Right lobe of liver (tissue), 6 donors: Measurements from ENCODE around the gene SLC7A5. TPM values are rescaled to one million over a fixed set of nuclear protein-coding genes. Genes with fewer than 3 reads are reported as not detected.
"Not testable (repeated sequence)": the region's sequence is repeated elsewhere in the genome, so short reads cannot be mapped to it uniquely, and the experiment has no call there.

Experiments used
- ATAC-seq, 4 donors: fragments of 200-7000 bp; cut with Tn5 transposase; one replicate each; pipeline ENCODE4 v1.9.1; 2020; ENCODE audit warnings: mild to moderate bottlenecking in 4 of 4, moderate library complexity in 4 of 4
- DNase-seq, 3 donors: peaks; one replicate each; pipeline ENCODE4 v3.0.0-alpha.2; 2020
- H3K27ac ChIP-seq, 3 donors: fragments of 200-600 bp; one replicate each; pipeline ENCODE4 v1.8.0; 2022
- H3K27me3 ChIP-seq, 2 donors: fragments of 200-600 bp; one replicate each; pipeline ENCODE4 v1.8.0; 2022
- H3K36me3 ChIP-seq, 4 donors: fragments of 200-600 bp; sonication (generic) in 1 of 4; one replicate each; pipeline versions ENCODE4 v1.5.1 to v1.8.0; 2017 to 2022; ENCODE audit warnings: control low read depth in 1 of 4
- H3K4me1 ChIP-seq, 4 donors: fragments of 200-600 bp; sonication (generic) in 1 of 4; one replicate each; pipeline versions ENCODE4 v1.5.1 to v1.8.0; 2017 to 2022; ENCODE audit warnings: control low read depth in 1 of 4
- H3K4me3 ChIP-seq, 3 donors: fragments of 200-600 bp; one replicate each; pipeline ENCODE4 v1.8.0; 2022
- H3K9me3 ChIP-seq, 4 donors: fragments of 200-600 bp; sonication (generic) in 1 of 4; one replicate each; pipeline versions ENCODE4 v1.5.1 to v1.8.0; 2017 to 2022; ENCODE audit warnings: control low read depth in 1 of 4
- CTCF ChIP-seq, 4 donors: fragments of 200-600 bp in 3 of 4; fragments of 450-650 bp in 1 of 4; IDR thresholded peaks; one replicate each; pipeline versions ENCODE4 v1.5.1 to v1.8.0; 2016 to 2022; ENCODE audit warnings: antibody characterized with exemption in 4 of 4, mild to moderate bottlenecking in 2 of 4
- POLR2A ChIP-seq: fragments of 450-650 bp; IDR thresholded peaks from one replicate; pipeline ENCODE4 v1.6.1; 2017; ENCODE audit warnings: antibody characterized with exemption, mild to moderate bottlenecking
- WGBS: methylation state at CpG from one replicate; pipeline ENCODE4 v1.1.6; 2018; ENCODE audit warnings: low coverage, low lambda C conversion rate; ENCODE audit not compliant: insufficient coverage; ENCODE audit errors: missing lambda C conversion rate; 5-methylcytosine and 5-hydroxymethylcytosine counted together
- intact Hi-C, 2 donors: fragments of 100-400 bp; cut with DNase I; formaldehyde crosslinking; loops; one replicate each; pipeline versions ENCODE4 v1.11.2 to v1.14.1; 2022
- total RNA-seq, 6 experiments: library from RNA; depleted of rRNA in 2 of 6; stranded (reverse); fragments of >200 nt in 2 of 6; fragmentation: NEBNext Ultra II Directional in 3 of 6; extraction: Animal tissue kit (Norgen Biotek cat#: 25700) in 3 of 6; gene quantifications; one replicate each; pipeline versions ENCODE4 v1.1.0 to v1.2.4, GENCODE V29; 2016 to 2023
- donor health status: DM: no; HTN: yes; CAD: no.
- donor health status: DM: no; HTN: no; CAD: no.
- donor health status: DM: no; HTN: no; CAD: no.
- donor health status: DM: no; HTN: yes; CAD: no.
- donor health status: DM: no; HTN: yes; CAD: no.

SLC7A5 gene
- total RNA-seq, 6 experiments from 2014 or later: 7.0 to 16.3 (median 12.4) TPM

- peak; percentile 63 to 95 (median 88) for ATAC-seq
- TF ChIP-seq CTCF (IDR thresholded peaks at IDR 0.05): peak; percentile 31 to 49 (median 36)
- TF ChIP-seq POLR2A: no peak
Measured at GRCh38 chr16:87815567-87815966, 53.7 kb downstream of the SLC7A5 start.

GRCh38 chr16:87812200-87812656 is 57.1 kb downstream of the SLC7A5 start:
- no peak overlapping the region for H3K4me3 ChIP-seq
- TF ChIP-seq POLR2A: no peak
- TF ChIP-seq CTCF (IDR thresholded peaks at IDR 0.05): no peak
- WGBS: 45% methylated on average over 2 of the region's 10 CpGs
- H3K27ac ChIP-seq: no peak overlapping the region
- no peaks in the 10 kb centered on the region for H3K9me3 ChIP-seq
- ATAC-seq (peak in 1 of 4 donors; percentile 23), DNase-seq (no peak)
- intact Hi-C loops: no loop called here
- no peaks in the 10 kb centered on the region for H3K36me3 ChIP-seq
- no peaks in the 10 kb centered on the region for H3K4me1 ChIP-seq
- H3K27me3 ChIP-seq: no peaks in the 10 kb centered on the region

More at GRCh38 chr16:87815567-87815966, 53.7 kb downstream of the SLC7A5 start:
- no peaks in the 10 kb centered on the region for H3K4me1 ChIP-seq
- no peaks in the 10 kb centered on the region for H3K36me3 ChIP-seq
- H3K27ac ChIP-seq: no peak overlapping the region
- peak in 1 of 3 donors; percentile 55 for DNase-seq
- no peaks in the 10 kb centered on the region for H3K9me3 ChIP-seq
- WGBS: 25% methylated on average over 1 of the region's 5 CpGs
- no peak overlapping the region for H3K4me3 ChIP-seq
- no peaks in the 10 kb centered on the region for H3K27me3 ChIP-seq
- intact Hi-C loops: no loop called here

GRCh38 chr16:87811454-87811853 is 57.9 kb downstream of the SLC7A5 start:
- DNase-seq, intact Hi-C loops, H3K4me3 ChIP-seq, H3K27ac ChIP-seq, H3K36me3 ChIP-seq, H3K4me1 ChIP-seq, H3K9me3 ChIP-seq, H3K27me3 ChIP-seq, ATAC-seq: not testable (repeated sequence)
- 83% methylated on average over 1 of the region's 1 CpG for WGBS

- H3K4me1 ChIP-seq: no peaks in the 10 kb centered on the region
- no peak overlapping the region for H3K4me3 ChIP-seq
- WGBS: 29% methylated on average over 6 of the region's 15 CpGs
- no peak for DNase-seq
- intact Hi-C loops: no loop called here
- TF ChIP-seq POLR2A (no peak), CTCF (IDR thresholded peaks at IDR 0.05) (no peak)
- ATAC-seq: peak in 2 of 4 donors; percentile 25 to 42
- H3K36me3 ChIP-seq: no peaks in the 10 kb centered on the region
- no peaks in the 10 kb centered on the region for H3K9me3 ChIP-seq
- no peaks in the 10 kb centered on the region for H3K27me3 ChIP-seq
- H3K27ac ChIP-seq: no peak overlapping the region
Measured at GRCh38 chr16:87809150-87809902, 60.0 kb downstream of the SLC7A5 start.

- 96% methylated on average over 4 of the region's 6 CpGs for whole genome bisulfite sequencing
- TF ChIP-seq CTCF (IDR thresholded peaks at IDR 0.05) (no peak), POLR2A (no peak)
- Histone ChIP-seq H3K9me3 (no peaks in the 10 kb centered on the region), H3K36me3 (no peaks in the 10 kb centered on the region), H3K27me3 (no peaks in the 10 kb centered on the region), H3K4me3 (no peak overlapping the region), H3K4me1 (no peaks in the 10 kb centered on the region), H3K27ac (no peak overlapping the region)
- peak in 2 of 4 donors; percentile 29 to 41 for ATAC-seq
- intact Hi-C loops: no loop called here
- DNase-seq: no peak
Measured at GRCh38 chr16:87808108-87808507, 61.2 kb downstream of the SLC7A5 start.
